NCI-H526 (cell line): ENCODE measurements around the gene FRS3.
"Not testable (repeated sequence)": the region's sequence is repeated elsewhere in the genome, so short reads cannot be mapped to it uniquely, and the experiment has no call there.

Experiments used
- DNase-seq, 2 experiments: peaks; one replicate each; lab custom pipeline; 2025; lab: John Stamatoyannopoulos, UW

FRS3 gene

GRCh38 chr6:41769376-41769775, 10.3 kb downstream of the FRS3 start:
- no peak for DNase-seq

DNA sequence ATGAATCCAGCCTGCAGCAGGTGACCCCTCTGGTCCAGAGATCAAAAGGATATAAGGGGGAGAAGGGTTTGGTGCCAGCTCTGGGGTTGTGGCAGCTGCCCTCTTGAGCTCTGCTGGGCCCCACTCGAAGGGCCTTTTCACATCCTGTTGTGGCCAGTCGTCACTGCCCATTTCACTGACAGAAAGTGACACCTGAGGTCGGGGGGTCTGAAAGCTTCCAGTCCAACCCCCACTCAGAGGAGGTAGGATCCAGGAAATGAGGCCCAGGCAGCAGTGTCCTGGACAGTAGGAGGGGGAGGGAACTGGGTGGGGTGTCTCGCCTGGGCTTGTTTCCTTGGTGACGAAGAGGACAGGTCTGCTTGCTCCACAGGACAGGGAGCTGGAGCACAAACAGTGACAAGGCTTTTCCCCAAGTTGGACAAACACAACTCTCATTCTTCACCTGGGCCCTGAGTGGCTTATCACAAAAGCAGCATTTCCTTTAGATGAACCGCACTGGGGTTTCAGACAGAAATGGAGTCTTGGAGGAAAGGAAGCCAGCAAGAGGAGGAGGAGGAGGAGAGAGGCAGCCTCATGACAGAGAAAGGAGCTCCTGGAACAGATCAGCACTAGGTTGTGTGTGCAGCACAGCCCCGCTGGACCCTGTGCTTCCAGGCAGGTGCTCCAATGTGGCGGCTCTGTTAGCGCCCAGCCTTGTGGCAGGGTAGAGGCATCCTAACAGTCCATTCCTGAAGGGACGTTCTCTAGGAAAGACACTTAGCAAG, 11.0 kb downstream of the FRS3 start:
- DNase-seq = no peak

DNA sequence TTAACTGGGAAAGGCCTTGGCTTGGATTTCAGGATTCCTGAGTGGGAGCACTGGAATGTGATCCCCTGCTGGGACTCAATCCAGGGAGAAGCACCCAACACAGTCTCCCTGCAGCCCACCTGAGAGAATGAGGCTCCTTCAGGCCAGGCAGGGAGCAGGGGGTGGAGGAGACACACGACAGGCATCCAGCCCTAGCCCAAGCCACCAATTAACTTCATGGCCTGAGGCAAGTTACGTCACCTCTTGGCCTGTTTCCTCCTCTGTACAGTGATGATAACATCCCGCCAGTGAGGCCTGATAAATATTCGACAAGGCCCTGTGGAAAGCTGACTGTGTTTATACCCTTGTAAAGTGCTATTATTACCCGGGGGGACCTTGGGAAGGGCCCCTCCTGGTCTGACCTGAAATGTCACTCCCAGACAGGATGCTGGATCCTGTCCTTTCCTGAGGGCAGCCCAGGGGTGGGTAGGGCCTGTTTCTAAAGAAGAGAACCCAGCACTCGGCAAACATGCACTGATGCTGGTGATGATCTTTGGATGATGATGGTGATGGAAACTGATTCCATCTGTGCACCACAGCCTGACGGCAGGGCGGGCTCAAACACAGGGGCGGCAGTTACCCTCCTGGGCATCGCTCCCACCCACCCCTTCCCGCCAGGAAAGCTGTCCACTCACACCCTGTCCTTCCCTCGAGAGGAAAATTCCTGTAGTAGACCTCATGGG, 12.4 kb downstream of the FRS3 start:
- no peak for DNase-seq

DNA sequence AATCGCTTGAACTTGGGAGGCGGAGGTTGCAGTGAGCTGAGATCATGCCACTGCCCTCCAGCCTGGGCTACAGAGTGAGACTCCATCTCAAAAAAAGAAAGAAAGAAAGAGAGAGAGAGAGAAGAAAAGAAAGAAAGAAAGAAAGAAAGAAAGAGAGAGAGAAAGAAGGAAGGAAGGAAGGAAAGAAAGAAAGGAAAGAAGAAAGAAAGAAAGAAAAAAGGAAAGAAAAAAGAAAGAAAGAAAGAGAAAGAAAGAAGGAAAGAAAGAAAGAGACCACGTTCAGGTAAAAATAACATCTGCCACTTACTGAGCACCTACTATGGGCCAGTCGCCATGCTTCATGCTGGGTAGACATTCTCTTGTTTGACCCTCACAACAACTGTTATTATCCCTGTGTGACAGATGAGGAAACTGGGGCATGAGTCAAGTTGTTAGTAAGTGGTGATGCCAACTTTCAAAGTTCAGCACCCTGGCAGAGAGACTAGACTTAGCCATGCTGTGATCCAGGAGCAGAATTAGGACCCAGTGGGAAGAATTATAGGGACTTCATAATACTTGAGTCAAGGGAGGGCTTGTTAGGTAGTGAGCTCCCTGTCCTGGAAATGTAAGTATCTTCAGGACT, 13.5 kb downstream of the FRS3 start:
- not testable (repeated sequence) for DNase-seq

- no peak for DNase-seq
Measured at GRCh38 chr6:41763470-41763869, 16.2 kb downstream of the FRS3 start.

DNA sequence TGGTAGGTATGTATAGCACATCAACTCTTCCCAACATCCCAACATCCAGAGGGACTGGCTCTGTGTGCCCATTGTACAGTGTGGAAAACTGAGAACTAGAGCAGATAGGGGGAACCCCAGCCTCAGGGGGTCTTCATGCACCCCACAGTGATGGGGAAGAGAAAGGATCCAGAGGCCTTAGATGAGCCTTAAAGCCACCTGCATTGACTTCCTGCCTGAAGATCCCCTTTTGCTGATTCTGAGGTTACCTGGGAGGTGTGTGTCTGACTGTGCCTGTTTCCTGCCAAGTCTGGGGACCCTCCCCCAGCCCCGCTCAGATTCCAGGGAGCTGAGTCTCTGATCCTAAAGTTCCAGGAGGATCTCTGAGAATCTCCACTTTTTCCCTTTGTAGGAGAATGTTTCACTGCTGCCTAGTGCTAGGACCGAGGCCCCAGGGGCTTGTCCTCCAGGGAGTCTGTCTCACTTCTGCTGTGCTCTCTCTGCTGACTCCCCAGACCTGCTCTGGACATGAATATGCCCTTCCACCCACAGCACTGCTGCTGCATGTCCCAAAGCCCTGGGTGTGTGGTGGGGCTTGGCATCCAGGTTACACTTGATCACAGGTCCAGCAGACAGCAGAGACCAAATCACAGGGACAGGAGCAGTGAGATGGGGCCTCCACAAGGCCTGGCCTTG, 19.7 kb downstream of the FRS3 start:
- DNase-seq = no peak

- DNase-seq = no peak
Measured at GRCh38 chr6:41759106-41759904, 20.4 kb downstream of the FRS3 start.

DNA sequence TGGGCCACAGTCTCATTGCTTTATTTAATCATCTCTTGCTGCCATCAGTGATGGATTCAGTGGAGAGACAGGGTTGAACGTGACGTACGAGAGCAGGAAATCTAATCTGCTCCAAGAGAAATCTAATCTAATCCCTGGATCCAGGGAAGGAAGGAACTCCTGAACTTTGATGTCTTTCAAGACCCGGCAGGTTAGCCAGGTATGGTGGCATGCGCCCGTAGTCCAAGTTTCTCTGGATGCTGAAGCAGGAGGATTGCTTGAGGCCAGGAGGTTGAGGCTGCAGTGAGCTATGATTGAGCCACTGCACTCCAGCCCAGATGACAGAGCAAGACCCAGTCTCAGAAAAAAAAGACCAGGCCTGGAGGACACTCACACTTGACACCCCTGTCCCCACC, 21.1 kb downstream of the FRS3 start:
- no peak for DNase-seq

DNA sequence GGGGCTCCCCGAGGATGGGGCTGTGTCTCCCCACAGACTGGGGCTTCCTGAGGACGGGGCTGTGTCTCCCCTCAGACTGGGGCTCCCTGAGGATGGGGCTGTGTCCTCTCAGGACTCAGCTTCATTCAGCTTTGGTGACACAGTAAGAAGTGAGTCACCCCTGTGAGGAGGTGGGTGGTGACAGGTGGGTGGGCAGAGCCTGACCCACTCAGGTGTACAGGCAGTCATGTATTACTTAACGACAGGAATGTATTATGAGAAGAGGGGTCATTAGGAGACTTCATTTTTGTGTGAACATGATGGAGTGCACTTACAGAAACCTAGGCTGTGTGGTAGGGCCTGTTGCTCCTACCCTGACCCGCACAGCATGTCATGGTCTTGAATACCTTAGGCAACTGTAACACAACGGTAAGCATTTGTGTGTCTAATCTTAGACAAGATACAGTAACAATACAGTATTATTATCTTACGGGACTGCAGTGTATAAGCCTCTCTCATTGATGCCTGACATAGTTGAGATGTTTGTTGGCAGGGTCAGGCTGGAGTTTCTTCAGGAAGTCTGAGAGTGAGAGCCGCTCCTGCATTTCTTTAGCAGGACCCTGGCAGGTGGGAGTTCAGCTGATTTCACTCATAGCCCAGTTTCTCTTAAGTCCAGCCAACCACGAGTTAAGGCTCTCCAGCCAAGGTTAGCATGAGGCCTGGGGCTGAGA, 21.6 kb downstream of the FRS3 start:
- no peak for DNase-seq

DNA sequence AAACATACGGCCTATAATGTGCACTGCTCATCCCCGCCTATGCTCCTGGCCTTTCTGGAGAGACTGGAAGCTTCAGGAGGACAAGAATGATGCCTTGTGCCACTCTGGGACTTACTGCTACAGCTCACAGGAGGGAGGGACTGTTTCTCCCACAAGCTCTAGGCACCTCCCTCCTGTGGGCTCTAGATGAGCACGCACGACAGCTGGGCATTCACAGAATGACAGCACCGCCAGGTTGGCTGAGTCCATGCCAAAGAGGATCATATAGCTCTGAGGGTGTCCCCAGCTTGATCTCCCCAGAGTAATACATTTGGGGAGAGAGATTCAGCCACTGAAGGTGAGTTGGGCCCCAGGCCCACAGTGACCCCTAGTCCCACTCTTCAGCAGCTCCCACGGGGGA, 22.4 kb downstream of the FRS3 start:
- no peak for DNase-seq

DNA sequence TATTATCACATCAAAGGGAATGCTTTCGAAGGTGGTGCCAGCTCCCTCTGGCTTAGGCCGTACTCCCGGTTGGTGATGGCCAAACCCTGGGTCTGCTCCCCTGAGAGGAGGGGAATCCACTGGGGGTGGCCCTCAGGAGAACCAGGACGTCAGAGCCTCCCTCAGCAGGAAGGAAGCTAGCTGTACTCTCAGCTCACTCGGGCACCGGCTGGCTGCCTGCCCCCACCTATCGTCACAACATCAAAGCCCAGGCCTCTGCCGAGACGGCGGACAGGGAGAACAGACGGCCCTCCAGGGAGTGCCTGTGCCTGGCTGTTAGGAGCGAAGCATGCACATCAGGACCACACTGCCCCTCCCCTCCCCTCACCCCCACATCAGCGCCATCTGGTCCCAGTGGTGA, 23.3 kb downstream of the FRS3 start:
- no peak for DNase-seq

DNA sequence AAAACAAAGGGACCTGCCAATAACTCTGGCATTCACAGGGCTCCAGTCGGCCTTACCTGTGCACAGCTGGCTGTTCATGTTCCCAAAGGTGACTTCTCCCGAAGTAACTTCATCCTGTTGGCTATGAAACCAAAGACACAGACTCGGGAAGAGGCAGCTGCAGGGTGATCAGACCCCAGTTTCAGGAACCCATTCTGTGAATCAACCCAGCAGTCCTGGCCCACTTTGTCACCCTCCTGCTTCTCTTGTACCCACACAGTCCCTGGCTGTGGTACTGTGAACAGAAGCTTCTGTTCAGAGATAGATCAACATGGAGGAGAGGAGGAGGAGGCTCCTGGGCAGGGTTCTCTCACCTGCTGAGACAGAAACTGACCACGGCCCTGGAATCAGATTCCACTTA, 23.8 kb downstream of the FRS3 start:
- no peak for DNase-seq

DNA sequence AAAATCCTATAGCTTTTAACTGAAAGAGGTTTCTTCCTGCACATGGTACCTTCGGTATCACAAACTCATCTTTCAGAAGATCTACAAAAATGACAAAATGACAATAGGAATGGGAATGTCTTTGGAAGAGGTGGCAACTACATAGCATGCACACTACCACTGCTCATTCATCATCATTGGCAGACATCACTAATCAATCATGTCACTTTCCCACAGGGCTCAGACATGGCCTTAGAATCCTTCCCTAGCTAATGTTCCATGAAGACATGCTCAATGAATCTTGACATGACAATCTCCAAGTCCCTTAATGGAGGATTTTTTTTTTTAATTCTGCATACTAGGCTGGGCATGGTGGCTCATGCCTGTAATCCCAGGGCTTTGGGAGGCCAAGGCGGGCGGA, 29.3 kb downstream of the FRS3 start:
- no peak for DNase-seq

DNA sequence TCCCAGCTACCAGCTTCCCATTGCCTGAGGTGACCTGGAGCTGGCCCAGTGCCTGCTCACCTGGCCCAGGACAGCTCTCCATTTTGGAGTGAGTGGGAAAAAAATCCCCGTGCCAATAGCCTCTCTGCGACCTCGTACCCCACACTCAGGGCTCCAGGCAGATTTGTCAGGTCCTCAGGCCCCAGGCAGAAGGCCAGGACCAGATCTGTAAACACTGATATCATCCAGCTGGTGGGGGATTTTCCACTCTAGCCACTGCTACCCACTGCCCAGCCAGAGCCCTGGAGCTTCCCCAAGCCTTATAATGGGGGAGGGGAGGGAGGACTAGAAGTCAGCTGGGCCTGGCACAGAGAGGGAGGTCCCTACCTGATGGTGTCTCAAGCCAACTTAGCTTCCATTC, 31.2 kb downstream of the FRS3 start:
- no peak for DNase-seq

GRCh38 chr6:41748102-41748477, 31.6 kb downstream of the FRS3 start:
- no peak for DNase-seq

- no peak for DNase-seq
Measured at GRCh38 chr6:41747256-41748101, 32.2 kb downstream of the FRS3 start, which contains the start of gene PGC. Gene PGC, minus strand, starts transcription at chr6:41747397. Its CDS starts 63 bp downstream, at chr6:41747334.

GRCh38 chr6:41746107-41746506, 33.6 kb downstream of the FRS3 start:
- no peak for DNase-seq

DNA sequence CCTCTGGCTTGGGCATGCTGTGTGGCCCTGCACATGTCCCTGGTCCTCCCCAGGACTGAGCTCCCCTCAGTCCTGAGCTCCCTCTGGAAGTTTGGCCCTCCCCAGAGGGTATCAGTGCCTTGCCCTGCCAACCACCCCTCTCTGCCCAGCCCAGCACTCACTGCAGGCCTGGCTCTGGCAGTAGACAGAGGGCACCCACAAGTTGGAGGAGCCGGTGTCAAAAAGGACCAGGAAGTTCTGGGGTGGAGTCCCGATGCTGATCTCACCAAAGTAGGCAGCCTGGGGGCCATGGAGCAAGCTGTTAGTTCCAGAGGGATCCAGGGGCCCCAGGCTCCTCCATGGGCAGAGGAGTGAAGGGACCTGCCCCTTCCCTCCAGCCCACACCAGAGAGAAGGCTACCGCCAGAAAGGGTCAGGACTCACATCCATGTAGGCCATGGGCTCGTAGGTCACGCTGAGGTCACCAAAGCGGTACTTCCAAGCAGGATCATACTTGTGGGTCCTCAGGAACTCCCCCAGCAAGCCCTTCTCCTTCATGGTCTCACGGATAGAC, 35.4 kb downstream of the FRS3 start:
- DNase-seq = no peak

- no peak for DNase-seq
Measured at GRCh38 chr6:41743406-41744235, 36.1 kb downstream of the FRS3 start.
